CD4-positive, alpha-beta T cell treated with Interleukin-6 for 4 hours (primary cell): ENCODE results near the gene B9D2.
A peak's percentile ranks its signal among the peaks of the same experiment; 100 is the strongest.
"Not testable (repeated sequence)": the region's sequence is repeated elsewhere in the genome, so short reads cannot be mapped to it uniquely, and the experiment has no call there.

ENCODE experiments used
- DNase-seq: peaks from one replicate; pipeline ENCODE4 v3.0.0-alpha.2; 2020; ENCODE audit warnings: mixed read lengths

The B9D2 gene

GRCh38 chr19:41386442-41386841 is 22.5 kb upstream of the B9D2 start:
- DNase-seq = no peak

DNA sequence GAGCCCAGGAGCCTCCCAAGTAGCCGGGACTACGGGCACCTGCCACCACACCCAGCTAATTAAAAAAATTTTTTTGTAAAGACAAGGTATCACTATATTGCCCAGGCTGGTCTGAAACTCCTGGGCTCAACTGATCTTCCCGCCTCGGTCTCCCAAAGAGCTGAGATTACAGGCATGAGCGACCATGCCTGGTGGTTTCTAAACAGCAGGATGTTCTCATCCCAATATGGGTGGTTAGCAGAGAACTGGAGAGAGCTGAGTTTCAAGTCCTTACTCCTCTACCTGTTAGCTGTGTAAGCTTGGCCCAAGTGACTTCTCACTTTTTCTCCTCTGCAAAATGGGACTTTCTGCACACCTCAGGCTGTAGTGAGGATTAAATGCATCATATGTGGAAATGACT is 20.4 kb upstream of the B9D2 start:
- DNase-seq = no peak

DNA sequence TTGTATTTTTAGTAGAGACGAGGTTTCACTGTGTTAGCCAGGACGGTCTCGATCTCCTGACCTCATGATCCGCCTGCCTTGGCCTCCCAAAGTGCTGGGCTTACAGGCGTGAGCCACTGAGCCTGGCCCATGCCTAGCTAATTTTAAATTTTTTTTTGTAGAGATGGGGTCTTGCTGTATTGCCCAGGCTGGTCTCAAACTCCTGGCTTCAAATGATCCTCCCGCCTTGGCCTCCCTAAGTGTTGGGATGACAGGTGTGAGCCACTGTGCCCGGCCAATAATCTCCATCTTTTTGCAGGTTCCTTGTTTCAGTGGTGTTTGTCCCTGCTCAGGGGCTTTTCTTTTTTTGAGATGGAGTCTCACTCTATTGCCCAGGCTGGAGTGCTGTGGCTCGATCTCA is 17.6 kb upstream of the B9D2 start:
- not testable (repeated sequence) for DNase-seq

DNA sequence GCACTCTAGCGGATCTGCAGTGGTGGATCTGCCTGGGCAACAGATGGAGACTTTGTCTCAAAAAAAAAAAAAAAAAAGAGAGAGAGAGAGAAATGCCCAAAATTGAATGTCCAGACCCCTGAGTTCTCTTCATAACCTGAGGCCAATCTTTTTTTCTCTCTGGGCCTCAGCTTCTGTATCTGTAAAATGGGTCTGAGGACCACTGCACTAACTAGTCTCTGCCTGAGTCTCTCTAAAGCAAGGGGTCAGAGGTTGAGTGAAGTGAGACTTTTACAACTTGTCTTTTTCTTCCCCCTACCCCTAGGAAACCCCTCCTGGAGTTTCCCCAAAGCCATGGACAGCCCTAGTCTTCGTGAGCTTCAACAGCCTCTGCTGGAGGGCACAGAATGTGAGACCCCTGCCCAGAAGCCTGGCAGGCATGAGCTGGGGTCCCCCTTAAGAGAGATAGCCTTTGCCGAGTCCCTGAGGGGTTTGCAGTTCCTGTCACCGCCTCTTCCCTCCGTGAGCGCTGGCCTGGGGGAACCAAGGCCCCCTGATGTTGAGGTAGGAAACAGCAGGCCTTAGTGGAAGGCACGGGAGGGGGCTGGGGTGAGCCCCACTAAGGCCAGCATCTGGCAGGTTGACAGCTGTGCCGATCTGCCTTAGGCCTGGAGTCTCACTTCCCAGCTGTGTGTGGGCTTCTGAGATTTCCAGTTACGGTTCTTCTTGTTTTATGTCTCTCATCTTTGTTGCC is 14.2 kb upstream of the B9D2 start:
- DNase-seq = no peak

GRCh38 chr19:41376998-41377365 is 13.0 kb upstream of the B9D2 start:
- DNase-seq = peak; percentile 20

GRCh38 chr19:41376241-41376997 is 12.5 kb upstream of the B9D2 start, which contains the start of gene TMEM91:
Gene TMEM91 (plus strand): TSS chr19:41376533. CDS start chr19:41378310, 1,777 bp downstream.
- DNase-seq = peak; percentile 46

- no peak for DNase-seq
Measured at GRCh38 chr19:41373993-41374392, 10.0 kb upstream of the B9D2 start.

DNA sequence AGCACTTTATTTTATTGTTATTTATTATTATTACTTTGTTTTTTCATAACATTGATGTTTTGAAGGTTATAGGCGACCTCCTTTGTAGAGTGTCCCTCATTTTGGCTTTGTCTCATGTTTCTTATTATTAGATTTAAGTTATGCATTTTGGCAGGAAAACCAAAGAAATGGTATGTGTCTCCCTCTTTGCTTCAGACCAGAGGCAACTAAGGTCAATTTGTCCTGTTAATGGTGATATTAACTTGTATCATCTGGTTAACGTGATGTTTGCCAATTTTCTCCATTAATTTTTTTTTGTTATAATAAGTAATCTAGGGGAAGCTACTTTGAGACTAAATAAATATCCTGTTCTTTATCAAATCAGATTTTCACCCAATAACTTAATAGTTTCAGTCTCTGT is 8.6 kb upstream of the B9D2 start:
- no peak for DNase-seq

DNA sequence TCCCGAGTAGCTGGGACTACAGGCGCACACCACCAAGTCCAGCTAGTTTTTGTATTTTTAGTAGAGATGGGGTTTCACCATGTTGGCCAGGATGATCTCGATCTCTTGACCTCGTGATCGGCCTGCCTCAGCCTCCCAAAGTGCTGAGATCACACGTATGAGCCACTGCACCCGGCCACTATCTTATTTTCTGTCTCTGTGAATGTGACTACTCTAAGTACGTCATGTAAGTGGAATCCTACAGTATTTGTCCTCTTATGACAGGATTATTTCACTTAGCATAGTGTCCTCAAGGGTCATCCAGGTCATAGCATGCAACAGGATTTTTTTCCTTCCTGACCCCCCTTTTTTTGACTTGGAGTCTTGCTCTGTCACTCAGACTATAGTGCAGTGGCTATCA is 7.6 kb upstream of the B9D2 start:
- no peak for DNase-seq

DNA sequence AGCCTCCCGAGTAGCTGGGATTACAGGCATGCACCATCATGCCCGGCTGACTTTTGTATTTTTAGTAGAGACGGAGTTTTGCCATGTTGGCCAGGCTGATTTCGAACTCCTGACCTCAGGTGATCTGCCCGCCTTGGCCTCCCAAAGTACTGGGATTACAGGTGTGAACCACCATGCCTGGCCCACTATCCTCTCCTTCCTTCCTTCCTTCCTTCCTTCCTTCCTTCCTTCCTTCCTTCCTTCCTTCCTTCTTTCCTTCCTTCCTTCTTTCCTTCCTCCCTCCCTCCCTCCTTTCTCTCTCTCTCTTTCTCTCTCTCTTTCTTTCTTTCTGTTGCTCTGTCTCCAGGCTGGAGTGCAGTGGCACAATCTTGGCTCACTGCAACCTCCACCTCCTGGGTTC is 7.2 kb upstream of the B9D2 start:
- not testable (repeated sequence) for DNase-seq

- no peak for DNase-seq
Measured at GRCh38 chr19:41369769-41370168, 5.8 kb upstream of the B9D2 start.

DNA sequence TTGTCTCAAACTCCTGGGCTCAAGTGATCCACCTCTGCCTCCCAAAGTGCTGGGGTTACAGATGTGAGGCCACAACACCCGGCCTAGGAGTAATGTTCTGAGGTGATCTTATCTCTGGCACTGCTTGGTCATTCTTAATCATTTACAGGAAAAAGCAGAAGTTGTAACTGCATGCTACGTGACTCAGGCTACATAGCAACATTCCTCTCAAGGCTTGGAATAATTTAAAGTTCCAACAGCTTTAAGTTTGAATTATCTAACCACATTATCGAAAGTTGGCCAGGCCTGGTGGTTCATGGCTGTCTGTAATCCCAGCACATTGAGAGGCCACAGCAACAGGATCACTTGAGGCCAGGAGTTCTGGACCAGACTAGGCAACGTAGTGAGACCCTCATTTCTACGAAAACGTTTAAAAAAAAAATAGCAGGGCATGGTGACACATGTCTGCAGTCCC is 3.9 kb upstream of the B9D2 start:
- no peak for DNase-seq

DNA sequence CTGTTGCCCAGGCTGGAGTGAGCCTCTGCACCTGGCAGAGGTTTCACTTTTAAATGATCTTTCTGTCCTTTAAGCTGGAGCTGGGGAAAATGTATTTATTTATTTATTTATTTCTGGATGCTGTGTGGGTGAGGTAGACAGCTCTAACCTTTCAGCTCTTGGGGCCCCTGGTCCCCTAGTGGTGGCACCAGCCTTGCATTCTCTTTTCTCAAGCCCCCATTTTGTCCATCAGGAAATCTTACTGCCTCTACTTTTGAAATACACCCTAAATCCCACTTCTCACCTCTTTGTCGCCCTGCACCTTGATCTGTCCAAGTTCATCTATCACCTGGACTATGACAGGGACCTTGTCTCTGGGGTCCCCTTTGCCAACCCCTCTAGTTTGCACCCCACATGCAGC is 2.1 kb upstream of the B9D2 start:
- no peak for DNase-seq

GRCh38 chr19:41364524-41365391 is 809 bp upstream of the B9D2 start:
- no peak for DNase-seq

GRCh38 chr19:41363371-41363752 is 587 bp downstream of the B9D2 start:
- no peak for DNase-seq

DNA sequence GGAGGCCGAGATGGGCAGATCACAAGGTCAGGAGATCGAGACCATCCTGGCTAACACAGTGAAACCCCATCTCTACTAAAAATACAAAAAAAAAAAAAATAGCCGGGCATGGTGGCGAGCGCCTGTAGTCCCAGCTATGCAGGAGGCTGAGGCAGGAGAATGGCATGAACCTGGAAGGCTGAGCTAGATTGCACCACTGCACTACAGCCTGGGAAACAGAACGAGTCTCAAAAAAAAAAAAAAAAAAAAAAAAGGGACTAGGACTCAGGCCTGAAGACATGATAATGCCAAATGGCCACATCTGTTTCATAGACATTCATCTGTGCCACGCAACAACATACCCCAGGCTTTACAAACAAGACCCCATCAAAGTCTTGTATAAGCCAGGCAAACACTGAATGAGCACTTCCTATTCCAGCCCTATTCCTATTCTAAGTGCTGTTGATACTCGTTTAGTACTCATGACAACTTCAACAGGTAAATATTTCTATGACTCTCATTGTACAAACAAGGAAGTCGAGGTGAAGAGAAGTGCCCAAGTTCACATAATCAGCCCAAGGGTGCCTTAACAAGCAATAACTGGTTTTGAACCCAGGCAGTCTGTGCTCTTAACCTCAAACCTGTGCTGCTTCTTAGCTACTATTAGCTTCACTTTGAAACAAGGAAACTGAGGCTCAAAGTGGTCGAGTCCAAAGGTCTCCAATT is 1.7 kb downstream of the B9D2 start:
- DNase-seq = no peak

GRCh38 chr19:41359741-41360140 is 4.2 kb downstream of the B9D2 start:
- DNase-seq = no peak

DNA sequence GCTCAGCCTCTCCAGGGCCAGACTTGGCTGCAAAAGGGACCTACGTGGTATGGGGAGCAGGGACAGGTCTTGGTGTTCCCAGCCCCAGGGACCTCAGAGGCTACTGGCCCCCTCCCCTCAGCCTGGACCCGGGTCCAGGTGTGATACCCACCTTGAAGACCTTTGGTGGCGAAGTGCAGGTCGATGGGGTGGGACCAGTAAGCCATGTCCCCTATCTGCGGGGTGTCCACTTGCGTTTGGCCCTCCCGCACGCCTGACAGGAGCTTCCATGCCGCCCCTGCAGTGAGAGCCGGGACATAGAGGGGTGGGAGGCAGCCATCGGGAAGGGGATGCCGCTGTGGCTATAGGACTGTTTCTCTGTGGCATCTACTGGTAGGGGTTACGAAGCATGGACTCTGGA is 6.2 kb downstream of the B9D2 start:
- DNase-seq = no peak

- DNase-seq = peak; percentile 56
Measured at GRCh38 chr19:41356984-41357739, 6.8 kb downstream of the B9D2 start.

DNA sequence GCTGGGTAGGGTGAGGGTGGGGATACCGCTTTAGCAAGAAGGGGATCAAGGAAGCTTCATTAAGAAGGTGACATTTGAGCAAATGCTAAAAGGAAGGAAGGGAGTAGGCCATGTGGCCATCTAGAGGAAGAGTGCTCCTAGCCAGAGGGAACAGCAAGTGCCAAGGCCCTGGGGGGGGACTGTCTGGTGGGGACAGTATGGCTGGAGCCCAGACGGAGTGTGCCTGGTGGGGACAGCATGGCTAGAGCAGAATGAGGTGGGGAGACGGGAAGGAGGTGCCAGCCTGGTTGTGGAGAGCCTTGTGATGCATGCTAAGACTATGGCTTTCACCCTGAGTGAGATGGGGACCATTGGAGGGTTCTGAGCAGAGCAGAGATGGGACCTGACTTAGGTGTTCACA is 8.1 kb downstream of the B9D2 start:
- peak; percentile 9 for DNase-seq

DNA sequence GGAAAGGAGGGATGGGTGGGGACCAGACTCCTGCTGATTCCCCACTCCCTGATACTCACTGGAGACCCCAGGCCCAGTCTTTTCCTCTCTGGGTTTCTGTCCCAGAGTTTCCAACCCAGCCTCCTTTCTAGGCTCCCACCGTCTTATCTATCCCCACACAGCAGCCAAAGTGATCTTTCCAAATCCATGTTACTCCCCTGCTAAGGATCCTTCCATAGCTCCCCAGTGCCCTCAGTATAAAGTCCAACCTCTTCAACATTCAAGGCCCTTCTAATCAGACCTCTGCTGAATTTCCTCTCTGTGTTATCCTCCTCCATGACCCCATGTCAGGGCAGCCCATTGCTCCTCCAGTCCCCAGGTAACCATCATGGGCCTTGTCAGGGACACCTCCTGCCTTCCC is 8.9 kb downstream of the B9D2 start:
- DNase-seq = no peak

DNA sequence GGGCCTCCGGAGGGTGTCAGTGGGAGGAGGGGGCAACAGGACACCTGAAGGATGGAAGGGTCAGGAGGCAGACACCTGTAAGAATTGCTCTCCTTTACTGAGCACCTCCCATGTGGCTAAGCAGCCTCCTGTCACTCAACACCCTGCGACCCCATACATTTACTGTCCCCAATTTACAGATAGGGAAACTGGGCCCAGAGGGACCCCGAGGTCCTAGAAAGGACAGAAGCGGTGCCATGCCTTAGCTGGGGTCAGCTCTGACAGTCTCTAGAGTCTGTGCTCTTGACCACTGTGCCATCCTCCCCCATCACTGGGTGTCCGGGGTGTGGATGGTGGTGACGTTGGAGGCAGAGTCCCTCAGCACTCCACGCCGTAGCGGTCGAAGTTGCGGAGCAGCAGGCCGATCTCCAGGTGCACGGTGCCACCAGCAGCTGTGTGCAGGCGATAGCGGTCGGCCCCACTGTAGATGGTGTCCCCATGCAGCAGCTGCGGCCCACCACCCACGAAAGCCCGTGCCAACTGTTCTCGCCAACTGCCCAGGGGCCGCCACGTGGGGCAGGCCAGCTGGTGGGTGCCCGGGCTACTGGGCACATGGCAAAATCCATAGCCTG is 9.5 kb downstream of the B9D2 start:
- no peak for DNase-seq
